ENCODE data around the gene CLDN9. TPM values are rescaled to one million over a fixed set of nuclear protein-coding genes. Genes with fewer than 3 reads are reported as not detected.

The CLDN9 gene
- total RNA-seq, 1 experiment from 2014 or later: not detected

DNA sequence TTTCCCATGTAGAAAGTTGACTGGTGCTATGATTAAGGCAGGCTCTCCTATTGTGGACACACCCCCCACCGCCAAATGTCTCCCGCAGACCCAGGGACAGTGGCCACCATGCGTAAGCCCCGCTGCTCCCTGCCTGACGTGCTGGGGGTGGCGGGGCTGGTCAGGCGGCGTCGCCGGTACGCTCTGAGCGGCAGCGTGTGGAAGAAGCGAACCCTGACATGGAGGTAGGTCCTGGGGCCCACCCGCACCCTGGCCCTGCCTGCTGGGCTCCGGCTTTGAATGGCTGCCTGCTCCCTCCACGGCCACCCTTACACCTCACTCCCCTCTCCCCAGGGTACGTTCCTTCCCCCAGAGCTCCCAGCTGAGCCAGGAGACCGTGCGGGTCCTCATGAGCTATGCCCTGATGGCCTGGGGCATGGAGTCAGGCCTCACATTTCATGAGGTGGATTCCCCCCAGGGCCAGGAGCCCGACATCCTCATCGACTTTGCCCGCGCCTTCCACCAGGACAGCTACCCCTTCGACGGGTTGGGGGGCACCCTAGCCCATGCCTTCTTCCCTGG, 37.3 kb downstream of the CLDN9 start:
- no peaks in the 10 kb centered on the region for H3K4me1 ChIP-seq (ENCODE audit: insufficient read depth, low read length, poor library complexity, severe bottlenecking)
- intact Hi-C loops (cut with micrococcal nuclease; ENCODE audit: unreplicated experiment): loop anchor here (10.0 kb wide), 1 partner anchor 105 kb away; no protein-coding TSS in a partner anchor
- no peak overlapping the region for H3K4me3 ChIP-seq (ENCODE audit: low read depth, low read length, poor library complexity, severe bottlenecking)
- no peaks in the 10 kb centered on the region for H3K9me3 ChIP-seq (ENCODE audit: low read depth, low read length, poor library complexity, severe bottlenecking)
- no peaks in the 10 kb centered on the region for H3K36me3 ChIP-seq (ENCODE audit: insufficient read depth, low read length, poor library complexity, severe bottlenecking)
- CTCF ChIA-PET: interaction anchor here (0.6 to 1.2 kb wide), 2 partner anchors 22 to 1236 kb away, joined by 3 to 7 read pairs; no protein-coding TSS in a partner anchor
- POLR2A ChIA-PET (ENCODE audit: low non-redundant PET): no interaction called here
- no peak for DNase-seq (ENCODE audit: low spot score)
- H3K27ac ChIP-seq (ENCODE audit: low read depth, low read length, poor library complexity, severe bottlenecking): no peak overlapping the region
- TF ChIP-seq EZH2 (IDR thresholded peaks at IDR 0.05; ENCODE audit: borderline replicate concordance, low read depth, low read length, poor library complexity, severe bottlenecking) (no peak), CTCF (conservative IDR thresholded peaks at IDR 0.05; ENCODE audit: low read depth, low read length) (no peak)
- H3K27me3 ChIP-seq (replicated peaks; ENCODE audit: insufficient read depth, low read depth, low read length, poor library complexity): peaks cover 20% of the 10 kb centered on the region
- BruUV-seq (replicated peaks): no TSS peak

- H3K4me1 ChIP-seq (ENCODE audit: insufficient read depth, low read length, poor library complexity, severe bottlenecking): no peaks in the 10 kb centered on the region
- BruUV-seq (replicated peaks): no TSS peak
- ChIA-PET POLR2A (ENCODE audit: low non-redundant PET) (no interaction called here), CTCF (interaction anchor here (1.2 kb wide), 1 partner anchor 22 kb away, joined by 7 read pairs; no protein-coding TSS in a partner anchor)
- no peaks in the 10 kb centered on the region for H3K36me3 ChIP-seq (ENCODE audit: insufficient read depth, low read length, poor library complexity, severe bottlenecking)
- H3K9me3 ChIP-seq (ENCODE audit: low read depth, low read length, poor library complexity, severe bottlenecking): no peaks in the 10 kb centered on the region
- TF ChIP-seq CTCF (conservative IDR thresholded peaks at IDR 0.05; ENCODE audit: low read depth, low read length): no peak
- no peak for TF ChIP-seq EZH2 (IDR thresholded peaks at IDR 0.05; ENCODE audit: borderline replicate concordance, low read depth, low read length, poor library complexity, severe bottlenecking)
- DNase-seq (ENCODE audit: low spot score): no peak
- no peak overlapping the region for H3K27ac ChIP-seq (ENCODE audit: low read depth, low read length, poor library complexity, severe bottlenecking)
- H3K4me3 ChIP-seq (ENCODE audit: low read depth, low read length, poor library complexity, severe bottlenecking): no peak overlapping the region
- peaks cover 20% of the 10 kb centered on the region for H3K27me3 ChIP-seq (replicated peaks; ENCODE audit: insufficient read depth, low read depth, low read length, poor library complexity)
- intact Hi-C loops (cut with micrococcal nuclease; ENCODE audit: unreplicated experiment): loop anchor here (10.0 kb wide), 1 partner anchor 104 kb away; no protein-coding TSS in a partner anchor
These were observed 37.8 kb downstream of the CLDN9 start for GRCh38 chr16:3050487-3050886.

- POLR2A ChIA-PET (ENCODE audit: low non-redundant PET): no interaction called here
- Histone ChIP-seq H3K4me1 (ENCODE audit: insufficient read depth, low read length, poor library complexity, severe bottlenecking) (no peaks in the 10 kb centered on the region), H3K4me3 (ENCODE audit: low read depth, low read length, poor library complexity, severe bottlenecking) (no peak overlapping the region), H3K27me3 (replicated peaks; ENCODE audit: insufficient read depth, low read depth, low read length, poor library complexity) (peaks cover 16% of the 10 kb centered on the region), H3K9me3 (ENCODE audit: low read depth, low read length, poor library complexity, severe bottlenecking) (no peaks in the 10 kb centered on the region), H3K36me3 (ENCODE audit: insufficient read depth, low read length, poor library complexity, severe bottlenecking) (no peaks in the 10 kb centered on the region), H3K27ac (ENCODE audit: low read depth, low read length, poor library complexity, severe bottlenecking) (no peak overlapping the region)
- TF ChIP-seq EZH2 (IDR thresholded peaks at IDR 0.05; ENCODE audit: borderline replicate concordance, low read depth, low read length, poor library complexity, severe bottlenecking) (no peak), CTCF (conservative IDR thresholded peaks at IDR 0.05; ENCODE audit: low read depth, low read length) (no peak)
- no TSS peak for BruUV-seq (replicated peaks)
- intact Hi-C loops (cut with micrococcal nuclease; ENCODE audit: unreplicated experiment): loop anchor here (10.0 kb wide), 1 partner anchor 104 kb away; no protein-coding TSS in a partner anchor
- DNase-seq (ENCODE audit: low spot score): no peak
- CTCF ChIA-PET: interaction anchor here (0.7 to 1.2 kb wide), 2 partner anchors 23 to 92 kb away, joined by 3 to 7 read pairs; no protein-coding TSS in a partner anchor
These were observed 38.3 kb downstream of the CLDN9 start for GRCh38 chr16:3051009-3051408.

Measured in A673 (cell line).